ENCODE measurements around the gene LRRC59.

DNA sequence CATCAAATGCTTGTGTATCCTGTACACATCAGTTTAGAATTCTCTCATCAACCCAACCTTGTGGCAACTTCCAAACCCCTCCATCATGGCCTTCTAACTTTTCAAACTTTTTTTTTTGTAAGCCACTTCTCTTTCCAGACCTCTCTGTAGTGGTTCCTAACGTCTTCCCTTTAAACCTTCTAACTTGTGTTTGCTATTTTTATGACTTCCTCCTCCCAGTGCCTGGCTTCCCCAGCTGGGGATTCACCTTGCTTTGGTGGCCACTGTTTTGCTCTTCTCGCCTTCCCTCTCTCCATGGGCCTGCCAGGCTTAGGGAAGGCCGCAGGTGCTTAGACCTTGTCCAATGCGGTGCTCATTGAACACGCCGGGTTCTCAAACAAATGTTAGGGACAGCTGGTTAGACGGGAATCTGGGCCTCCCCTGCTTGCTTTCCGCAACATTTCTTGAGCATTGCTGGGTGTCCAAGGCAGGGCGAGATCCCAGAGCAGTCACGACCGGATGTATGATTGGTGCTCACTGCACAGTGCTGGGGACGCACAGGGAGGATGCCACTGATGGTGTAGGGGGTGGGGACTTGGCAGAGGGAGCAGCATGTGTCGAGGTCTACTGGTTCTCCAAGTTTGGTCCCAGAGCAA lies 52.5 kb downstream of the LRRC59 start:
- no peak for TF ChIP-seq EZH2 (IDR thresholded peaks at IDR 0.05; ENCODE audit: borderline replicate concordance)
- TF ChIP-seq, protein P1, sequence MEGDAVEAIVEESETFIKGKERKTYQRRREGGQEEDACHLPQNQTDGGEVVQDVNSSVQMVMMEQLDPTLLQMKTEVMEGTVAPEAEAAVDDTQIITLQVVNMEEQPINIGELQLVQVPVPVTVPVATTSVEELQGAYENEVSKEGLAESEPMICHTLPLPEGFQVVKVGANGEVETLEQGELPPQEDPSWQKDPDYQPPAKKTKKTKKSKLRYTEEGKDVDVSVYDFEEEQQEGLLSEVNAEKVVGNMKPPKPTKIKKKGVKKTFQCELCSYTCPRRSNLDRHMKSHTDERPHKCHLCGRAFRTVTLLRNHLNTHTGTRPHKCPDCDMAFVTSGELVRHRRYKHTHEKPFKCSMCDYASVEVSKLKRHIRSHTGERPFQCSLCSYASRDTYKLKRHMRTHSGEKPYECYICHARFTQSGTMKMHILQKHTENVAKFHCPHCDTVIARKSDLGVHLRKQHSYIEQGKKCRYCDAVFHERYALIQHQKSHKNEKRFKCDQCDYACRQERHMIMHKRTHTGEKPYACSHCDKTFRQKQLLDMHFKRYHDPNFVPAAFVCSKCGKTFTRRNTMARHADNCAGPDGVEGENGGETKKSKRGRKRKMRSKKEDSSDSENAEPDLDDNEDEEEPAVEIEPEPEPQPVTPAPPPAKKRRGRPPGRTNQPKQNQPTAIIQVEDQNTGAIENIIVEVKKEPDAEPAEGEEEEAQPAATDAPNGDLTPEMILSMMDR (IDR thresholded peaks at IDR 0.05; ENCODE audit: poor library complexity) = no peak
